ENCODE data around the gene ADCYAP1.

- no peak for TF ChIP-seq CTCF (IDR thresholded peaks at IDR 0.05)
- TF ChIP-seq POLR2A (IDR thresholded peaks at IDR 0.05), result no peak
These were observed 30.0 kb downstream of the ADCYAP1 start for GRCh38 chr18:934518-935133.

Data from heart left ventricle (tissue), 13 donors.